Measurements from ENCODE around the gene LCA5. TPM values are rescaled to one million over a fixed set of nuclear protein-coding genes. Genes with fewer than 3 reads are reported as not detected.
"Not testable (repeated sequence)": the region's sequence is repeated elsewhere in the genome, so short reads cannot be mapped to it uniquely, and the experiment has no call there.

The LCA5 gene
- polyA plus RNA-seq (ENCODE audit: insufficient read length in 12 of 12) = 1 to 10 TPM in 11 of 12 donors, not detected in 1; 3.8 to 7.9 (median 5.4) TPM
- long read RNA-seq, donor 1, full-length matches to known transcripts = 1 of 1 reads
- long read RNA-seq, donor 1, partial matches to known transcripts = 0 of 1 reads
- long read RNA-seq, donor 1, other reads (novel, unspliced or antisense) = 0 of 1 reads
- long read RNA-seq, donor 2, full-length matches to known transcripts = 2 of 2 reads
- long read RNA-seq, donor 2, partial matches to known transcripts = 0 of 2 reads
- long read RNA-seq, donor 2, other reads (novel, unspliced or antisense) = 0 of 2 reads
- long read RNA-seq, donor 3 = 0 reads
- long read RNA-seq, donor 4 = 0 reads
- long read RNA-seq, donor 5 = 0 reads
- long read RNA-seq, donor 6, full-length matches to known transcripts = 2 of 2 reads
- long read RNA-seq, donor 6, partial matches to known transcripts = 0 of 2 reads
- long read RNA-seq, donor 6, other reads (novel, unspliced or antisense) = 0 of 2 reads
- long read RNA-seq, donor 7 = 0 reads
- long read RNA-seq, donor 8 = 0 reads
- long read RNA-seq, donor 9 = 0 reads
- long read RNA-seq, donor 10, full-length matches to known transcripts = 1 of 1 reads
- long read RNA-seq, donor 10, partial matches to known transcripts = 0 of 1 reads
- long read RNA-seq, donor 10, other reads (novel, unspliced or antisense) = 0 of 1 reads
- long read RNA-seq, donor 11, full-length matches to known transcripts = 1 of 1 reads
- long read RNA-seq, donor 11, partial matches to known transcripts = 0 of 1 reads
- long read RNA-seq, donor 11, other reads (novel, unspliced or antisense) = 0 of 1 reads

- peak; percentile 97 for DNase-seq
Observed at GRCh38 chr6:79536954-79537747, at the start of gene LCA5. LCA5 (minus strand) TSS chr6:79537430; CDS start chr6:79518894, 18,536 bp downstream.

- no peak for DNase-seq
Observed at GRCh38 chr6:79586548-79586947, 49.3 kb upstream of the LCA5 start.

GRCh38 chr6:79584332-79584731, 47.1 kb upstream of the LCA5 start:
- DNase-seq = no peak

GRCh38 chr6:79577926-79578325, 40.7 kb upstream of the LCA5 start:
- not testable (repeated sequence) for DNase-seq

GRCh38 chr6:79574630-79575225, 37.5 kb upstream of the LCA5 start:
- no peak for DNase-seq

- DNase-seq = no peak
Observed at GRCh38 chr6:79574174-79574573, 36.9 kb upstream of the LCA5 start.

GRCh38 chr6:79571030-79571367, 33.8 kb upstream of the LCA5 start:
- DNase-seq = no peak

- DNase-seq = peak; percentile 38
Observed at GRCh38 chr6:79570129-79571029, 33.1 kb upstream of the LCA5 start.

GRCh38 chr6:79568996-79569395, 31.8 kb upstream of the LCA5 start:
- DNase-seq = no peak

GRCh38 chr6:79564636-79565035, 27.4 kb upstream of the LCA5 start:
- DNase-seq = peak; percentile 46

- no peak for DNase-seq
Observed at GRCh38 chr6:79559706-79560105, 22.5 kb upstream of the LCA5 start.

- DNase-seq = peak; percentile 39
Observed at GRCh38 chr6:79557673-79558467, 20.6 kb upstream of the LCA5 start.

- no peak for DNase-seq
Observed at GRCh38 chr6:79554305-79554704, 17.1 kb upstream of the LCA5 start.

- no peak for DNase-seq
Observed at GRCh38 chr6:79551401-79551800, 14.2 kb upstream of the LCA5 start.

- DNase-seq = no peak
Observed at GRCh38 chr6:79548304-79548703, 11.1 kb upstream of the LCA5 start.

- DNase-seq = no peak
Observed at GRCh38 chr6:79546186-79546585, 9.0 kb upstream of the LCA5 start.

- peak; percentile 81 for DNase-seq
Observed at GRCh38 chr6:79544939-79545450, 7.8 kb upstream of the LCA5 start.

GRCh38 chr6:79544299-79544927, 7.2 kb upstream of the LCA5 start:
- DNase-seq = no peak

GRCh38 chr6:79543886-79544285, 6.7 kb upstream of the LCA5 start:
- no peak for DNase-seq
